Epithelial cell of prostate (primary cell): Measurements from ENCODE around the gene CENPN.

Source experiments
- DNase-seq: peaks from one replicate; pipeline ENCODE4 v3.0.0-alpha.2; 2011; ENCODE audit warnings: low read depth, low spot score
- H3K27ac ChIP-seq: fragments of 450-650 bp; 2 replicates; pipeline ENCODE4 v1.5.1; 2017; ENCODE audit warnings: mild to moderate bottlenecking

Gene CENPN, protein sequence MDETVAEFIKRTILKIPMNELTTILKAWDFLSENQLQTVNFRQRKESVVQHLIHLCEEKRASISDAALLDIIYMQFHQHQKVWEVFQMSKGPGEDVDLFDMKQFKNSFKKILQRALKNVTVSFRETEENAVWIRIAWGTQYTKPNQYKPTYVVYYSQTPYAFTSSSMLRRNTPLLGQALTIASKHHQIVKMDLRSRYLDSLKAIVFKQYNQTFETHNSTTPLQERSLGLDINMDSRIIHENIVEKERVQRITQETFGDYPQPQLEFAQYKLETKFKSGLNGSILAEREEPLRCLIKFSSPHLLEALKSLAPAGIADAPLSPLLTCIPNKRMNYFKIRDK

DNA sequence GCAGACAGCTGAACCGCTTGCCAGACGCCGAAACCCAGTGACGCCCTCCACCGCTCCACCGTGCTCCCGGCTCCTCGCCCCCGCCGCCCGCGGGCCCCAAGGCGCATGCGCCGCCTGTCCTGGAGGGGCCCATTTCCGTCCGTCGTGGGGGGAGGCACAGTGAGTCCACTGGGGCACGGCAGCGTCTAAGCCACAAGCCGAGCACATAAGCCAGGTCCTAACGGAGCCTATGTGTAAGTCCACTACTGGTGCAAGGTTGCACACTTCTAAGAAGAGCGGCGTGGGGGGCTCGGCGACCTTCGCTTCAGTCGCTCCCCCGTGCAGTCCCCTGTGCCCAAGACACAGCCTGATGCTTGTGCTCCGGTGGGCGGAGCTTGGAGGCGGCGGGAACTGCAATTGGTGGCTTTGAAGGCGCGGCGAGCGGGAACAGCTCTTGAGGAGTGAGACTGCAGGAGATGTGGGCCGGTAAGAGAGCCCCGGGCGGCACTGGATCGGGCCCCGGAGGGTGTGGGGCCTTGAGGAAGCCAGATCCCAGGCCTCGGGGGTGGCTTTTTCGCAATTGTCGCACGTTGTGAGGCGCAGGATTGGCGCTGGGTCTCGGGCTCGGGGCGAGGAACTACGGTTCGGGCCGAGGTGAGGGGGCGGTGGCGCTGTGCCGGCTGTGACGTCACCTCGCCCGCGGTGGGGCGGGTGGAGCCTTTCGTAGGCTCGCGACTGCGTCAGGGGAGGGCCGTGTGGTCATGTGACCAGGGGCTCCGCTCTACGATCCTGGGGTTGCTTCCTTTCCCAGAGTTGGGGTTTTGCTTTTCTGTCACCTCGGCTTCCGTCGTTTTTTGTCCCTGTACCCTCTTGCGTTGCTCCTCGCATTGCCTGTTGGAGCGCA lies at the start of gene CENPN, which contains the start of gene CMC2:
TSS of gene CENPN (plus strand) at position 402 of the 883 bp plus-strand sequence. CDS start 4,726 bp downstream, outside the sequence.
TSS of gene CMC2 (minus strand) at position 73 of the 883 bp plus-strand sequence. CDS start 9,491 bp downstream, outside the sequence.
- H3K27ac ChIP-seq: peak within 1 kb of the TSS; percentile 88
- DNase-seq: peak; percentile 95

DNA sequence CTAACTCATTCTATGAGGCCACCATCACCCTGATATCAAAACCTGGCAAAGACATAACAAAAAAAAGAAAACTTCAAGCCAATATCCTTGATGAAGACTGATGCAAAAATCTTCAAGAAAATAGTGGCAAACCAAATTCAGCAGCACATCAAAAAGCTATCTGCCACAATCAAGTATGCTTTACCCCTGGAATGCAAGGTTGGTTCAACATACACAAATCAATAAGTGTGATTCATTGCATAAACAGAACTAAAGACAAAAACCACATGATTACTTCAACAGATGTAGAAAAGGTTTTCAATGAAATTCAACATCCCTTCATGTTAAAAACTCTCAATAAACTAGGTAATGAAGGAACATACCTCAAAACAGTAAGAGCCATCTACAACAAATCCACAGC lies 48.7 kb upstream of the CENPN start:
- no peak for DNase-seq
- H3K27ac ChIP-seq: no peak overlapping the region

DNA sequence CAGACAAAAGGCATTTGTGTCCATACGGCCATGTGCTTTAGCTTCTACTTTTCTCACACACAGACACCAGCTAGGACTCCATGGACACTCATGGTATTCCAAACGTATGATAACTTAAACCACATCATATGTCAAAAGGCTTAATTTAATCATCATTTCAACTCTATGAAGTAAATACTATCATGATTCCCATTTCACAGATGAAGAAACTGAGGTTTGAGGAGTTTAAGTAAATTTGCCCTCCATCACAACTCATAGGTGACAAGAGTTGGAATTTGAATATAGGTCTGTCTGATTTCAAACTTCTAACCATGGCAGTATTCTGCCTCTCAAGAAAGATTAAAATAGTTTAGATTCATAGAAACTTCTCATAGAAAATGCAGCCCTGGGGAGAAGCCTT lies 44.1 kb upstream of the CENPN start:
- DNase-seq: no peak
- no peak overlapping the region for H3K27ac ChIP-seq

DNA sequence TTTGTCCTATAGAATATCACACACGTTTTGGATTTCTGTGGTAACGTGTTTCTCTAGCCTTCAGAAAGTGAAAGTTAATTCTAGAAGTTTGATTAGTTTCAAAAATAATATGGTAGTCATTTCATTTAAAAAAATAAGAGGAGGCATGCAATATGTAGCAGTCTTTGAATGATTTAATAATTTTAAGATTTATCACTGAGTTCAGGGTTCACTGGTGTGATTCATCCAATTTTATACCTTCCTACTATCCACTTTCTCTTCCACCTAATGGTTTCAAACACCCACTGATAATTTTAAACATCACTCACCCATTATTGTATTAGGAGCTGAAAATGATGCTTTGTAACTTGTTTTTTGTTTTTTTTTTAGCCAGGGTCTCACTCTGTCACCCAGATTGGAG lies 42.7 kb upstream of the CENPN start:
- no peak for DNase-seq
- H3K27ac ChIP-seq: no peak overlapping the region

DNA sequence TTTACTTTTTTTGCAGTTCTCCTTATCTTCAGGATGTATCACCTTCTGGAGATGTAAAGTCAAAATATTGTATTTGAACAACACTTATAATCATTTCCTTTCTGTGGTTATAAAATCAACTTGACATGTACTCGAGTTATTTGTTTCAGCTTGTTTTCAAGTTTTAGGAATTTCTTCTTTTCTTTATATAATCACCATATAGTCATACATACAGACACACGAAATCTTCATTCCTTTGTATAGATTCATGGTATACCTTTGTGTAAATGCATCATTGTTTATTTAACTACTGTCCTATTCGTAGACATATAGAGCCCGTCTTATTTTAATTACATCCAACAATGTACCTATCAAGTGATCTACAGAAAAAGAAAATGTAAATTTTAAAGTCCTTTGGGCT lies 40.4 kb upstream of the CENPN start:
- DNase-seq: no peak
- H3K27ac ChIP-seq: peak overlapping the region; percentile 39

DNA sequence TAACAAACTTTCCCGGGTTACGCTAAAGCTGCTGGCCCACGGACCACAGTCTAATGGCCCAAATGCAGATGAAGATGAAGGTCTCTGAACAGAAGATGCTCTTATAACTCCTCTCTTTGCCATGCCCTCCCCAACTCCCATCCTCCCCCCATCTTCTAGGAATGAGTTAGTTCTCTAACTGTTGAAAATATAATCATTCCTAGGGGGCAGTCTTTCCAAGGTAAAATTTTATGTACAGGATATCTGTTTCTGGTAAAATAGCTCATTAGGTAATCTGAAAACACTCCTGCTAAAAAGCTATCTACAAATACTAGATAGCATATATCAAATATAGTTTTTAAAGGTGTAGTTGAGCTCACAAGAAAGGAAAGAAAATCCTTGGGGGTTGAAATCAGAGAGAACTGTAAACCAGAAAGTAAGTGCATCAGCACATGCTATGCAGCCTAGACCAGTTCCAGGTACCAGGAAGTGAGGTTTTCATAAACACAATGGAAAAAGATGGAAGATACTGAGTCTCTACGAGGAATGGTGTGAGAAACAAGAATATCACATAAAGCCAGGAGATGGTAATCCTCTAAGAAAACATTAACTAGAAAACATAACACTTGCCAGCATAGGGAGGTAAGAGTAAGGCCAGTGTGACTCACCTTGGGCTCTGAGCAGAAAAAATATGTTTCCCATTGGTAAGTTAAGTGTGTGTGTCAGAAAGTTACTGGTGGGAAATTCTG lies 38.5 kb upstream of the CENPN start:
- H3K27ac ChIP-seq: peak overlapping the region; percentile 19
- DNase-seq: peak; percentile 22

DNA sequence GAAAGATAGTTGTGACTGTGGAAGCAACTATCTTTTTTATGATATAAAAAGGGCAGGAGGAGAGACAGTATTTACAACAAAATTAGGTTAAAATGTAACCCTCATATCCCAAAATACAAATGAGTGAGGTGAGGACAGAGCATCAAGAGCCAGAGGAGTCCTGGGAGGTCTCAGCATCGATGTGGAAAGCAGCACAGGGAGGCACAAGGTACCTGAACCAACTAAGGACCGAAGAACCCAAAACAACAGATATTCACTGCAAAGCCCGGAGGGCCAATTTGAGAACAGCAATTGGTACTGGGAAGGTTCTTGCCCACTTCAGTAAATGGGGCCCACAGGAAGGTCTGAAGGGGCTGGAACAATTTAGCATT lies 37.9 kb upstream of the CENPN start:
- H3K27ac ChIP-seq: peak overlapping the region; percentile 19
- DNase-seq: no peak

DNA sequence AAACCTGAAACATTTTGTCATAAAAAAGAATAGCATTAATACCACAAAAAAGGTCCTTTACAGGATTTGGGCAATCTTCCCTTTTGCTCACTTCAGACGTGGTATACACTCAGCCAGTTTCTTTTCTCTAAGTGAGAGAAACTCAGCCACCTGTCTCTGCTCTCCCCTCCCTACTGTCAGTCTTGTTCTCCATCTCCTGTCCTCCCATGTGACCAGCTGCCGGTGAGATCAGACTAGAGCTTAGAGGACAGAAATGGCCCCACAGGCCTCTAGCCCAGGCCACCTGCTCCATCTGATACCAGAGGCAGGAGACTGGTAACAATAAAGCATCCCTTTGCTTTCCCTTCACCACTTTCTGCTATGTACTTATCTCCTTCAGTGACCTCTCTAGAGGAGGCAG lies 35.2 kb upstream of the CENPN start:
- DNase-seq: no peak
- H3K27ac ChIP-seq: no peak overlapping the region

DNA sequence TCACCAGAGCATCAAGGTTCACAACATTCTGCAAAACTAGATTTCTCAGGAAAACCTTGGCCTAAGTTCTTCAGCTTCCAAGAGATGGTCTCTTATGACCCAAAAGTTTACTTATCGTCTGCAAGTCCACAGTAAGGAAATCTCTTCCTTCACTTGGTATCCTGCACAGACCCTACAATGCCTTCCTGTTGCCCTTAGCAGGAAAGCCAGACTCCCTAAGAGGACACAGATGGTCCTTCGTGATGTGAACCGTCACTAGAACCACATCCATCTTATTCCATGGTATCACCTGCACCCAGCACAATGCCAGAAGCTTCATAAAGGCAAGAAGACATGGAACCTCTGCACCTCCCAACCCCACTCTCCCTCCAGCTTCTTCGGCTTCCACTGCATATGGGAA lies 34.4 kb upstream of the CENPN start:
- no peak for DNase-seq
- H3K27ac ChIP-seq: no peak overlapping the region

DNA sequence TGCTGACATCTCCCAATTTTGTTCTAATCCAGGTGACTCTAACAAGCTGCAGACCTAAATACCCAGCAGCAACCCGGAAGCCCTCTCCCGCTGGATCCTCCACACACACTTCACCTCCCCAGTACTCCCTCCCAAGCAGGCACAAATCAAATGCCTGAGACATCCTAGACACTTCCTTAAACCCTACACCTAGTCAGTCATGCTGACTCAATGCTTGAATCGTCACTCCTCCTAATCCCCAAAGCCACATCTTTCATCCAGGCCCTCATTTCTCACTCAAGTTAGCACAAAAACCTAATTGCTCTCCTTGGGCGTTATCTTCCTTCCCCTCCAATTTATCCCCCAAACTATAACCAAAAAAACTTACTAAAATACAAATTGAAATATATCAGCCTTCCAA lies 33.0 kb upstream of the CENPN start:
- DNase-seq: peak; percentile 46
- peak overlapping the region; percentile 23 for H3K27ac ChIP-seq

DNA sequence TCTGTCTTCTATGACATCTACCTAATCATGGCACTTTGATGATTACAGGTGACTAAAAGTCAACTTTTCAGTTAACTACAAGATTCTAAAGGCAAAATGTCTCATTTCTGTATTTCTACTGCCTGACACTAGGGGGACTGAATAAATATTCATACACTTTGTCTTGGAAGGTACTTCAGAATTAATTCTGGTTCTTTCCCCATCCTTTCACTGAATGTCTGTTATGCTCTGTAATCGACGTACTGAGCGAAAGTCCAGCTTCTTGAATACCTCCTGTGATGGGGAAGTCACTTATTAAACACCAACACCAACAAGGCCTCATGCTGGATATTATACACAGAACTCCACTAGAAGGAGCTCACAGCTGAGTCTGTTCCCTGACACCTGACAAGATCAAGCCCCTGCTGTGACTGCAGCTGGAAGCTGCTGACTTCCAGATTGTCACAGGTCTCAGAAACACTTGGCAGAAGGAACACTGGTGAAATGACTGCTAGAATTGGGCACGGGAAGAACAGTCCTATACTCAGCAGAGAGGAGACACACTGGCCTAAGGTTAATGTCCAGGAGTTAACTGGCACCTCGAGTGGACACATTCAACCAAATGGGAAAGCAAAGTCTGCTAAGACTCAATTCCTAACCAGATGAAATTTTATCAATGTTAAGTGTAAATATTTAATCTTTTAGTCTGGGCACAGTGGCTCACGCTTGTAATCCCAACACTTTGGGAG lies 32.2 kb upstream of the CENPN start:
- H3K27ac ChIP-seq: peak overlapping the region; percentile 23
- DNase-seq: no peak

DNA sequence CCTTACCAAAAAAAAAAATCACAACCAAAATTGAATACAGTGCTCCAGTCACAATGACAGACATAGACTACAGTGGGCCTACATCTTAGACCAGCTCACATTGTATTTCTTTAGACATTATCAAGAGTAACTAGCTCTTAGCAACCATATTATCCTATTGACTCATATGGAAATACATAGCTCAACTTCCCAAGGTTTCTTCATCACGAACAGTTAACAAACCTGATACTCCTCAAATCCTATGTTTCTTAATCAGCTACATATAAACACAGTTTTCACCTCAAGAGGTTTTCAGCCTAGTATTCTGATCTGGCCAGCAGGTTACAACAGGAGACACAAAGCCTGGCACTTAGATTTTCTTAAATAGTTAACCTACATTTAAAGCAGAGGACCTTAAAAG lies 30.1 kb upstream of the CENPN start:
- no peak overlapping the region for H3K27ac ChIP-seq

DNA sequence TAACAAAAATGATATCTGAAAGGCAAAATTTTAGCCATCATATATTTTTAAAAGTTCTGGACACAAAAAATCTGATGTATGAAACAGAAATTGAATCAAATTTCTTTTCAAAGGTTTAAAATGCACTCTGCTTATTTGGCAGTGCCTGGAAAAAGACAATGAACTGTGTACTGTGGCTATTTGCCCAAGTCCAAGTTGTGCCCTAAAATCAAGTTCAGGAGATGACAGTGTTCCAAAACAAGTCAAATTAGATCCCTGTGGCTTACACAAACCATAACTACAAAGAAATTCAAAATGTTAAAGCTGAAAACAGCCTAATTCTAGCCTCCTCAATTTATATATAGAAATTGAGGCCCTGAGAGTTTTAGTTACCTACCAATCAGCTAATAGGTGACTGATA lies 25.9 kb upstream of the CENPN start:
- no peak overlapping the region for H3K27ac ChIP-seq
- no peak for DNase-seq

More for the DNA sequence above, 30.1 kb upstream of the CENPN start:
- DNase-seq: no peak

DNA sequence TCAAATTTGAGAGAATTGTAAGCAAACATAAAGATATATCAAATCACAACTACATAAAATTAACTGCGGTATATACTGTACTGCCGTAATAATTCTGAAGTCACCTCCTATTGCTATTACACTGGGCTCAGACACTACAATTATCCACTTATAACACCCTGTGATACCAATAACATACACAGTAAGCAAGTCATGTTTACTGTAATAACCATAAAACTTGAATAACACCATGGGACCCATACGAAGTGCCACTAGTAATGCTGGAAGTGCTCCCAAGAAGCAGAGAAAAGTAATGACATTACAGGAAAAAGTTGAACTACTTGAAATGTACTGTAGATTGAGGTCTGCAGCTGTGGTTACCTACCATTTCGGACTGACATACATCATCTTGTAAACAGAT lies 24.4 kb upstream of the CENPN start:
- H3K27ac ChIP-seq: no peak overlapping the region
- no peak for DNase-seq

DNA sequence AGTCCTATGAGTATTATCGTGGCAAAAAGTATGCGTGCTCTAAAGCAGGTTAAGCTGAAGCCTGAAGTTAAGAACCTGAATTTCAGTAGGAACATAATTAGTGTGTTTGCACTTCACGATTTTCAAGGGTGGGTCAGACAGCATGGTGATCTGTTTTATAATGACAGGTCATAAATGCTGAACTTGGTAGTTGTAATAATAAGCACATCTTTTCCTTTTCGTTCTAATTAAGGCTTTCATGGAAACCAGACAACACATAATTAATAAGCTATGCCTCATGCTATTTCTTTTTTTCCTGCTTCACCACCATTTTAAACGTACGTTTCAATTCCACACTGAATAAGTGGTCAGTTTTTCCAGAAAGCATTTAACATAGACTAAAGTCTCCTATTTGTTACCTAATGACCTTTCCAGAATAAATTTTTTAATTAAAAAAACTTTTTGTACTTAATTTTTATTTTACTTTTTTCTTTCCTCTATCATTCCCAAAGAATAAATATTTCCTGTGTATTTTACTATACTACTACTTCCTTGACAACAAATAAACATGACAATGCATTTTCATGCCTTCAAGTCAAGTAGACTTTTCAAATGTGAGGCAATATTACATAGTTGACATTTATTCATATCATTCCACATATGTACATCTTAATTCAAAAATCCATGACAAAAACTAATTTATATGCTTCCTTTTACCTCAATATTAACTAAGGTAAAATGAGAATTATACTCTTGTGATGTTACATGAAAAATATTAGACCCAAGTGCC lies 22.7 kb upstream of the CENPN start:
- no peak overlapping the region for H3K27ac ChIP-seq
- DNase-seq: no peak

DNA sequence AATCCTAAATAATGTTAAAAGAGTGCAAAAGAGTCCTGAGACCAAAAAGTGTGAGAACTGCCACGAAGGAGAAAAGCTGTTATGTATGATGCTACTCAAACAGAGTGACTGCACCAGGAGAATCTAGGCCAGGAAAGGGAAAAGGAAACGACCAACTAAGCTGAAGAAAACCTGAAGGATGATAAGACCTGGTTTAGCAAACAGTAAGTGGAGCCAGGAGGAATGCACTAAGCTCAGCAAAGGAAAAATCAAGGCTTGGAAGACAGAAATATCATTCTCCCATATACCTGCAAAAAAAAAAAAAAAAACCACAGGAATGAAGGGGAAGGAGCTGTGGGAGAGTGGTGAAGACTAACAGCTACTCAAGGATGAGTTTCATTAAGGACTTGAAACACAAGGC lies 21.4 kb upstream of the CENPN start:
- no peak for DNase-seq

DNA sequence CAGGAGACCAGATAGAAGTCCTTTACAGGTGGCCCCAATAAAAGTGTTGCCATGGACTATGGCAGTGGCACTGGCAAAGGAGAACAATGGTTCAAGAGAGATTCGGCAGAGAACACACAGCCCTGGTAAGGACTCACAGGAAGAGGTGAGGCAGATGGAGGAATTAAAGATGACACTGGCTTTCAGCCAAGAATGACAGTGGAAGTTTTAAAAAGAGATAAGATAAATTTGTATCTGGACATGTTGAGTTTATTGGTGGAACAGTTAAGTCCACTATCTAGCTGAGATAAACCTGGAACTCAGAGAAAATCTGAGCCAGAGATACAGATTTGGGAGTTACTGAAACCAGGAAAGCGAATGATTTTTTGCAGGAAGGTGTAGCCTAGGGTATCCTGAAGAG lies 20.5 kb upstream of the CENPN start:
- no peak overlapping the region for H3K27ac ChIP-seq
- DNase-seq: no peak

More for the DNA sequence above, 21.4 kb upstream of the CENPN start:
- no peak overlapping the region for H3K27ac ChIP-seq

DNA sequence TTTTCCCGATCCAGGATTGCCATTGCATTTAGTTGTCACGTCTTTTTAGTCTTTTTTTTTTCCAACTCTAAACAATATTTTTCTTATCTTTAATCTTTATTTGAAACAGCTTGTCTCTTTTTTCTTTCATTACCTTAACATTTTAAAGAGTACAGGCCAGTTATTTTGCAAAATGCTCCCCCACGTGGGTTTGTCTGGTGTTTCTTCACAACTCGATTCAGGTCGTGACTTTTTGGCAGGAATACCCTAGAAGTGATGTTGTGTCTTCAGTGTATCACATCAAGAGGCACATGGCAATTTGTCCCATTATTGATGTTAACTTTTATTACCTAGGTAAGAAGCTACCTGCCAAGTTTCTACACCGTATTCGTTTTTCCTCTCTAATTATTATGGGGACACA lies 18.3 kb upstream of the CENPN start:
- H3K27ac ChIP-seq: no peak overlapping the region
- no peak for DNase-seq

DNA sequence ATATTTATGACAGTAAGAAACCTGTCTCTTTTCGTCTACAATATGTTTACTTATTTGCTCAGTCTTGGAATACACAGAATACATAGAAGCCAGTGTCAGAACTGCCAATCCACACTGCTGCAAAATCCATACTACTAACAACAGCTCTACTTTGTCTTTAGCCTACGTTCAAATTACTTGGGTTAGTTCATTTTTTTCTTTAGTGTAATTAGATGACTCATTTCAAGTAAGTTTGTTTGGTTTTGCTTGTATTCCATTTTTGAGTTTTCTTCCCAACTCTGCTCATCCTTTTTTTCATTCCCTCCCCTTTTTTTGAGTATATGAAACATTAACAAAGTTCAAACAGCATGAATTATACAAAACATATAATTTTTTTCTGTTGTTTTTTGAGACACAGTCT lies 17.2 kb upstream of the CENPN start:
- no peak overlapping the region for H3K27ac ChIP-seq
- DNase-seq: no peak
